ENCODE data around the gene LRP1. TPM values are rescaled to one million over a fixed set of nuclear protein-coding genes. Genes with fewer than 3 reads are reported as not detected.

LRP1 gene
- total RNA-seq, 1 donor from 2014 or later: 954 TPM

DNA sequence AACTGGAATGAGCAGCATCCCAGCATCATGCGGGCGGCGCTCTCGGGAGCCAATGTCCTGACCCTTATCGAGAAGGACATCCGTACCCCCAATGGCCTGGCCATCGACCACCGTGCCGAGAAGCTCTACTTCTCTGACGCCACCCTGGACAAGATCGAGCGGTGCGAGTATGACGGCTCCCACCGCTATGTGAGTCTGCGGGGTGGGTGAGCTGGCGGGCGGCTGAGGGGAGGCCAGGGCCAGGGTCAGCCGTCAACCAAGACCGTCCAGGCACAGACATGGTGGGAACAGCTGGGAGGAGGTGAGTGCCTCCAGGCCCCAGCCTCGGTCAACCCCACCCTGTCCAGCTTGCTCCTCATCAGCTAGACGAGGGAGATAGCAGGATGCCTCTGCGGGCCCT lies 62.5 kb downstream of the LRP1 start:
- DNase-seq (ENCODE audit: low spot score): no peak

DNA sequence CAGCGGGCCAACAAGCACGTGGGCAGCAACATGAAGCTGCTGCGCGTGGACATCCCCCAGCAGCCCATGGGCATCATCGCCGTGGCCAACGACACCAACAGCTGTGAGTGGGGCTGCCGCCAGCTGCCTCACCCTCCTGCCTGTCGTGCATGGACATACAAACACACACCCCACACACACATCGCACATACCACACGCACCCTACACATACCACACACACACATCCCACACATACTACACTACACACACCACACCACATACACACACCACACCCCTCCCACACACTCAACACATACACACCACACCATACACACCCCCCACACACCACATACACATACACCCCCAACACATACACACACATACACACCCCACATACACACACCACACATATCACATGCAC lies 63.1 kb downstream of the LRP1 start:
- no peak for DNase-seq (ENCODE audit: low spot score)

DNA sequence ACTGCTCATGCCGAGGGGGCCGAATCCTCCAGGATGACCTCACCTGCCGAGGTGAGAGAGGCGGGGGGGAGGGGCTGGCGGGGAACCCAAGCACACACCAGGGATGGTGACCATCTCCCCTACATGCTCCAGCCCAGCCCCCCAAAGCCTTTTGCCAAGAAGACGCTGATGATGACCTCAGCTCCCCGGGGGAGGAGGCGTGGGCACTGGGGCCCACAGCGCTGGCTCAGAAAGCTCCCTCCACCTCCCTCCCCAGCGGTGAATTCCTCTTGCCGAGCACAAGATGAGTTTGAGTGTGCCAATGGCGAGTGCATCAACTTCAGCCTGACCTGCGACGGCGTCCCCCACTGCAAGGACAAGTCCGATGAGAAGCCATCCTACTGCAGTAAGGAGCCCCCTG lies 64.6 kb downstream of the LRP1 start:
- DNase-seq (ENCODE audit: low spot score): no peak

DNA sequence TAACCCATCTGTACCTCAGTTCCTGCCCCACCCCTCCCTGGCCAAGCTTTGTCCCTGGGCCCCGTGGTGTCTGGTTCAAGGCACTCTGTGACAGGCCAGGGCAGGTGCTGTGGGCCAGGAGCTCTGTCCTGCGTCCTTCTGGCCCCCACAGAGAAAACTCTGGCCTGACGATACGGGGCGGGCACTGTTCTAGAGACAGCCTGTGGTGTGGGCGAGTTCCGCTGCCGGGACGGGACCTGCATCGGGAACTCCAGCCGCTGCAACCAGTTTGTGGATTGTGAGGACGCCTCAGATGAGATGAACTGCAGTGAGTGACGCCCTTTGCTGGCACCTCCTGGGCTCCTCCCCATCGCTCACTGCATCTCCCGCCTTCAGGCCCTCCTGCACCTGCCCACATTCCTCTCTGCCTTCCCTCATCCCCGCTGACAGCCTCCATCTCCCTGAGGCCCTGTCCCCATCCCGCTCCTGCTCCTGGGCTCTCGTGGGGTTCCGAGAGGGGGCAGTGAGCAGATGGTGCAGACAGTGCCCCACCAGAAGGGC lies 65.5 kb downstream of the LRP1 start:
- DNase-seq (ENCODE audit: low spot score): no peak

DNA sequence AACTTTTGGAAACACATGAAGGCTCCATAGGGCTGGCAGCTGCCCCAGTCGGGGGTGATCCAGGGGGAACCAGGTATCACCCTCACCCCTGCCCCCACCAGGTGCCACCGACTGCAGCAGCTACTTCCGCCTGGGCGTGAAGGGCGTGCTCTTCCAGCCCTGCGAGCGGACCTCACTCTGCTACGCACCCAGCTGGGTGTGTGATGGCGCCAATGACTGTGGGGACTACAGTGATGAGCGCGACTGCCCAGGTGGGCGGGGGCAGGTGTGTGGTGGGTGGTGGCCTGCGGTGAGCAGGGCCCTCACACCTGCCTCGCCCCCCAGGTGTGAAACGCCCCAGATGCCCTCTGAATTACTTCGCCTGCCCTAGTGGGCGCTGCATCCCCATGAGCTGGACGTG lies 66.0 kb downstream of the LRP1 start:
- DNase-seq (ENCODE audit: low spot score): no peak

DNA sequence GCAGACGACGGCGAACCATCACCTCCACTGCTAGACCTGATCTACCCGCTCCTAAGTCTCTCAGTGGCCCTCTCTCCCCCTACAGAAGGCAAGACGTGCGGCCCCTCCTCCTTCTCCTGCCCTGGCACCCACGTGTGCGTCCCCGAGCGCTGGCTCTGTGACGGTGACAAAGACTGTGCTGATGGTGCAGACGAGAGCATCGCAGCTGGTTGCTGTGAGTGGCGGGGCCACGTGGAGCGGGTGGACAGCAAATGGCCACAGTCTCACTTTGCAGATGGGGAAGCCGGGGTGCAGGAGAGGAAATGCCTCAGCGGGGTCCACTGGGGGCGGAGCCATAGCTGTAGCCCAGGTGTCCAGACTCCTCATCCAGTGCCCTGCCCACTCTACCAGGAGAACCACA lies 66.9 kb downstream of the LRP1 start:
- DNase-seq (ENCODE audit: low spot score): no peak

DNA sequence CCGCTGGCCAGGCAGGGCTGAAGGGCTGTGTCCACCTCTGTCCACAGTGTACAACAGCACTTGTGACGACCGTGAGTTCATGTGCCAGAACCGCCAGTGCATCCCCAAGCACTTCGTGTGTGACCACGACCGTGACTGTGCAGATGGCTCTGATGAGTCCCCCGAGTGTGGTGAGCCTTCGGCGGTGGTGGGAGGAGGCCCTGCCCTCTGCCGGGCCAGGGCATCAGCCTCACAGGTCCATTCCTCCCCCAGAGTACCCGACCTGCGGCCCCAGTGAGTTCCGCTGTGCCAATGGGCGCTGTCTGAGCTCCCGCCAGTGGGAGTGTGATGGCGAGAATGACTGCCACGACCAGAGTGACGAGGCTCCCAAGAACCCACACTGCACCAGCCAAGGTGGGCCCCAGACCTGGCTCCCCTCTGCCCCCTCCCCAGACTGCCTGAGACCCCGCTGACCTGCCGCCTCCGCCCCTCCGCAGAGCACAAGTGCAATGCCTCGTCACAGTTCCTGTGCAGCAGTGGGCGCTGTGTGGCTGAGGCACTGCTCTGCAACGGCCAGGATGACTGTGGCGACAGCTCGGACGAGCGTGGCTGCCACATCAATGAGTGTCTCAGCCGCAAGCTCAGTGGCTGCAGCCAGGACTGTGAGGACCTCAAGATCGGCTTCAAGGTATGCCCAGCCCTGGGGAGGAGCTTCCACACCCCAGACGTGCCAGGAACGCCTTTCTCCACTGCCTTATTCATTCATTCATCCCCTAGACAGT lies 67.5 kb downstream of the LRP1 start:
- DNase-seq (ENCODE audit: low spot score): no peak

DNA sequence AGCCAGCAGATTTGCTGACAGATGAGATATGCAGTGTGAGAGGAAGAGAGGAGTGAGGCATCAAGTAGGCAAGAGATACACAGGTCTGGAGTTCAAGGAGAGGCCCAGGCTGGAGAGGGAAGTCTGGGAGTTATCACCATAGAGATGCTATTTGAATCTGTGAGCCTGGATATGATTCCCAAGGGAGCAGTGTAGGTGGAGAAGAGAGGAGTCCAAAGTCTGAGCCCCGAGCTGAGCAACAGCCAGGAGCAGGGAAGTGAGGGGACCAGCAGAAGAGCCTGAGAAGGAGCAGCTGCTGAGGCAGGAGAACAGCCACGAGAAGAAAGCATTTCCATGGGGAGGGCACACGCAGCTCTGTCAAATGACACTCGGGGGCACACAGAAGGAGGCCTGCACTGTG lies 68.2 kb downstream of the LRP1 start:
- no peak for DNase-seq (ENCODE audit: low spot score)

DNA sequence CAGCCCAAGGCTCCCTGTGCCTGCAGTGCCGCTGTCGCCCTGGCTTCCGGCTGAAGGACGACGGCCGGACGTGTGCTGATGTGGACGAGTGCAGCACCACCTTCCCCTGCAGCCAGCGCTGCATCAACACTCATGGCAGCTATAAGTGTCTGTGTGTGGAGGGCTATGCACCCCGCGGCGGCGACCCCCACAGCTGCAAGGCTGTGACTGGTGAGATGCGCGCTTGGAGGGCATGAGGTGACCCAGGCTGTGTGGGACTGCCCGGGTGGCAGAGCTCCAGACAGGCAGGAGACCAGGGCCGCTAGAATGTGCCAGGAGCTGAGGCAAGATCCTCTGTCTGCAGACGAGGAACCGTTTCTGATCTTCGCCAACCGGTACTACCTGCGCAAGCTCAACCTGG lies 68.7 kb downstream of the LRP1 start:
- DNase-seq (ENCODE audit: low spot score): no peak

DNA sequence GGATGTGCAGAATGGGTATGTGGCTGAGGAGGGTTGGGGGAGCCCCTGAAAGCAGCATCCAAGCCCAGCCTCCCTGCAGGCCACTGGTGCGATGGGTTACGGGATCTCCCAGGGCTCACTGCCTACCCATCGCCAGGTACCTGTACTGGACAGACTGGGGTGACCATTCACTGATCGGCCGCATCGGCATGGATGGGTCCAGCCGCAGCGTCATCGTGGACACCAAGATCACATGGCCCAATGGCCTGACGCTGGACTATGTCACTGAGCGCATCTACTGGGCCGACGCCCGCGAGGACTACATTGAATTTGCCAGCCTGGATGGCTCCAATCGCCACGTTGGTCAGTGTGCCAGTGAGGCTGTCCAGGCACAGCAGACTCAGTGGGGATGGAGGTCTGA lies 70.0 kb downstream of the LRP1 start:
- no peak for DNase-seq (ENCODE audit: low spot score)

DNA sequence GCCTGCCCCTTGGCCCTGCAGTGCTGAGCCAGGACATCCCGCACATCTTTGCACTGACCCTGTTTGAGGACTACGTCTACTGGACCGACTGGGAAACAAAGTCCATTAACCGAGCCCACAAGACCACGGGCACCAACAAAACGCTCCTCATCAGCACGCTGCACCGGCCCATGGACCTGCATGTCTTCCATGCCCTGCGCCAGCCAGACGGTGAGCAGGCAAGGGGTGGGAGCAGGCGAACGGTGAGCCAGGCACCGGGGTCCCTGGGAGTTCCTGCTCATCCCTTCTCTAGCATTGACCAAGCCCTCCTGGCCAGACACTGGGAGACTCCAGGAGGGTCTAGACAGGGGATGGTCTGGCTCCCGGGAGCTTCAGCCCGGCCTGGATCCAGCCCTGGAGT lies 70.9 kb downstream of the LRP1 start:
- no peak for DNase-seq (ENCODE audit: low spot score)

DNA sequence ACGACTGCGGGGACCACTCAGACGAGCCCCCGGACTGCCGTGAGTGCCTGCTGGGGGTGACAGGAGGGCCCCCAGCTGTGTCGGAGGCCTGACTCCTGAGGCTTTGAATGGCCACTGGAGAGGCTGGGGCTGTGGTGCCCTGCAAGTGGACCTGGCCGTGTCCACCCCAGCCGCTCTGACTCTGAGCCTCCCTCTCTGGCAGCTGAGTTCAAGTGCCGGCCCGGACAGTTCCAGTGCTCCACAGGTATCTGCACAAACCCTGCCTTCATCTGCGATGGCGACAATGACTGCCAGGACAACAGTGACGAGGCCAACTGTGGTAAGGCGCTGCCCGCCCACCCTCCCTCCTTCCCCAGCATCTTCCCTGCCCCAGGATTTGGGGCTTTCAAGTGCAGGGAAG lies 72.2 kb downstream of the LRP1 start:
- no peak for DNase-seq (ENCODE audit: low spot score)

DNA sequence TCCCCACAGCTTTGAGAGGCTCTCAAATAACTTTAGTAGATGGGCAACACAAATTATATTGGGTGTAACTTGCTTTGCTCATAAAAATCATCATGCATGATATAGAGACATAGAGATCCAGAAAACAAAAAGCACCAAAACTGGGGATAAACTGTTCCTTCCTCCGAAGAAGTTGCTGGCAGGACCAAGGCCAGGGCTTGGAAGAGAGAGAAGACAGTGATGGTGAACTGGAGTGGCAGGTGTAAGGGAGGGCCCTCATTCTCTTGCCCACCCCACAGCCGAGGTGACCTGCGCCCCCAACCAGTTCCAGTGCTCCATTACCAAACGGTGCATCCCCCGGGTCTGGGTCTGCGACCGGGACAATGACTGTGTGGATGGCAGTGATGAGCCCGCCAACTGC lies 72.9 kb downstream of the LRP1 start:
- no peak for DNase-seq (ENCODE audit: low spot score)

DNA sequence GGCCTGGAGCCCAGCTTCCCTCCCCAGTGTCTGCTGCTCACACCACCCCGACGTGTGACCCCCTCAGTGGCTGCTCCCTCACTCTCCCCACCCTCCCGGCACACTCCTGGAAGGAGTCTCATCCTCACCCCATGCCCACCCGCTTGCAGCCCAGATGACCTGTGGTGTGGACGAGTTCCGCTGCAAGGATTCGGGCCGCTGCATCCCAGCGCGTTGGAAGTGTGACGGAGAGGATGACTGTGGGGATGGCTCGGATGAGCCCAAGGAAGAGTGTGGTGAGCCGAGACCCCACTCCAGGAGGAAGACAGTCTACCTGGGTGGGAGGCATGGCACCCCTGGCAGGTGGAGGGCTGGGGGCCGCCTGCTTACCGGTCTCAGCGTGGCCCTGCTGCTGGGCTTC lies 73.3 kb downstream of the LRP1 start:
- no peak for DNase-seq (ENCODE audit: low spot score)

DNA sequence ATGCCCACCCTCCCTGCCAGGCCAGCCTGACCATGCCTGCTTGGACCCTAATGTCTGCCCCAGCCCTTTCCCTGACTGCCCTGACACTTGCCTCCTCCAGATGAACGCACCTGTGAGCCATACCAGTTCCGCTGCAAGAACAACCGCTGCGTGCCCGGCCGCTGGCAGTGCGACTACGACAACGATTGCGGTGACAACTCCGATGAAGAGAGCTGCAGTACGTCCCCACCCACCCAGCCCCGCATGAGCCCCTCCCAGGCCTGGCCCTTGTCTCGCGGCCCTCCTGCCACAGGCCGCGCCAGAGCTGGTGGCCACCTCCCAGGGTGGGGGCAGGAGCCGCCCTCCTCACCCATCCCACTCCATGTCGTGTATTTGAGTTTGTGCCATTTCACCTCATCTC lies 74.0 kb downstream of the LRP1 start:
- no peak for DNase-seq (ENCODE audit: low spot score)

DNA sequence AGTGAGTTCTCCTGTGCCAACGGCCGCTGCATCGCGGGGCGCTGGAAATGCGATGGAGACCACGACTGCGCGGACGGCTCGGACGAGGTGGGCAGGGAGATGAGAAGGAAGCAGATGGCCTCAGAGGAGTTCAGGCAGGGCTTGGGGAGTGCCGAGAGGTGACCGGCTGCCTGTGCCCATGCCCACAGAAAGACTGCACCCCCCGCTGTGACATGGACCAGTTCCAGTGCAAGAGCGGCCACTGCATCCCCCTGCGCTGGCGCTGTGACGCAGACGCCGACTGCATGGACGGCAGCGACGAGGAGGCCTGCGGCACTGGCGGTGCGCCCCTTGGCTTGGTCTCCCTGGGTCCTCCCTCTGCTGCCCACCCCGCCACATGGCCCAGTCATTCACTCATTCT lies 74.9 kb downstream of the LRP1 start:
- no peak for DNase-seq (ENCODE audit: low spot score)

DNA sequence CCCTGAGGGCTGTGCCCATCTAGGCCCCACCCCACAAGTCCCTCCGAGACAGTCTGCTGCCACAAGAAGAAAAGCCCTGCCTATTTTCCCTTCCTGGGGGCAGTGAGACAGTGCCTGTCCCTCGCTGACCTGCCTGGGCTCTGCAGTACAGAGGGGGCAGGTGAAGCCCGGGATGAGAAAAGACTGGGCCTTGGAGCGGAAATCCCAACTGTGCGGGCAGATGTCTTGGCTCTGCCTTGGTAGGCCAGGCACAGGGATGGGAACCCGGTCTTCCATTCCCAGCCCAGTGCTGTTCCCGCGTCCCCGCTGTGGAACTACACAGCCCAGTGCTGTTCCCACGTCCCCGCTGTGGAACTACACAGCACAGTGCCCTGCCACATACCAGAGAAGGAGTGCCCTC lies 75.5 kb downstream of the LRP1 start:
- no peak for DNase-seq (ENCODE audit: low spot score)

DNA sequence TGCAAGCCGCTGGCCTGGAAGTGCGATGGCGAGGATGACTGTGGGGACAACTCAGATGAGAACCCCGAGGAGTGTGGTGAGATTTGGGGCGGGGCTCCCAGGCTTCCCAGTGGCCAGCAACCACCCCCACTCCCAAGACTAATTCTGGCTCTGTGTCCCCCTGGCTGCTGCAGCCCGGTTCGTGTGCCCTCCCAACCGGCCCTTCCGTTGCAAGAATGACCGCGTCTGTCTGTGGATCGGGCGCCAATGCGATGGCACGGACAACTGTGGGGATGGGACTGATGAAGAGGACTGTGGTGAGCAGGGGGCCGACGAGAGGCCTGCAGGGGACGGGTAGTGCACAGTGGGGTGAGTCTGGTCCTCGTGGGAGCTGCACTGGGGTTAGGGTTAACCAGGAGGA lies 76.2 kb downstream of the LRP1 start:
- DNase-seq (ENCODE audit: low spot score): no peak

DNA sequence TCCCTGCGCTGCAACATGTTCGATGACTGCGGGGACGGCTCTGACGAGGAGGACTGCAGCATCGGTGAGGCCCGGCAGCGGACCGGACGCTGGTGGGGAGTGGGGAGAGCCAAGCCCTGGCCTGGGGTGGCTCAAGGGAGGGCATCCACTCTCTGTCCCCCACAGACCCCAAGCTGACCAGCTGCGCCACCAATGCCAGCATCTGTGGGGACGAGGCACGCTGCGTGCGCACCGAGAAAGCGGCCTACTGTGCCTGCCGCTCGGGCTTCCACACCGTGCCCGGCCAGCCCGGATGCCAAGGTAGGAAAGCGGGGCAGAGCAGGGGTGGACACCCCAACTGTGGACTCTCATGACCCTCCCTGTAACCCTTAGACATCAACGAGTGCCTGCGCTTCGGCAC lies 76.9 kb downstream of the LRP1 start:
- no peak for DNase-seq (ENCODE audit: low spot score)

DNA sequence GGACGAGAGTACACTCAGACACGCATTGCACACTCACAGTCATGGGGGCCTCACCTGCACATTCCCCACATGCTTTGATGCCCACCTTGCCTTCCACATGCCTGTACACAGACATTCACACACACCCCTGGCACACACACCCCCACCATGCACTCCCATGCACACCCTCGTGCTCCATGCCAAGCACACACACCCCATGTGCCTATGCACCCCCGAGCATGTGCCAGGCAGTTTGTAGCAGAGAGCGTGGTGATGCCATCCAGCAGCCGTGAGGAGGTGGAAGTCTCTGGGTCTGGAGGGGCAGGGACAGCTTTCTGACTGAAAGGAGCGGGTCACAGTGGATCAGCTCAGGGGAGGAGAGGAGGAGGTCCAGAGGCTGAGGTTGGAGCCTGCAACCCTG lies 77.6 kb downstream of the LRP1 start:
- DNase-seq (ENCODE audit: low spot score): no peak

DNA sequence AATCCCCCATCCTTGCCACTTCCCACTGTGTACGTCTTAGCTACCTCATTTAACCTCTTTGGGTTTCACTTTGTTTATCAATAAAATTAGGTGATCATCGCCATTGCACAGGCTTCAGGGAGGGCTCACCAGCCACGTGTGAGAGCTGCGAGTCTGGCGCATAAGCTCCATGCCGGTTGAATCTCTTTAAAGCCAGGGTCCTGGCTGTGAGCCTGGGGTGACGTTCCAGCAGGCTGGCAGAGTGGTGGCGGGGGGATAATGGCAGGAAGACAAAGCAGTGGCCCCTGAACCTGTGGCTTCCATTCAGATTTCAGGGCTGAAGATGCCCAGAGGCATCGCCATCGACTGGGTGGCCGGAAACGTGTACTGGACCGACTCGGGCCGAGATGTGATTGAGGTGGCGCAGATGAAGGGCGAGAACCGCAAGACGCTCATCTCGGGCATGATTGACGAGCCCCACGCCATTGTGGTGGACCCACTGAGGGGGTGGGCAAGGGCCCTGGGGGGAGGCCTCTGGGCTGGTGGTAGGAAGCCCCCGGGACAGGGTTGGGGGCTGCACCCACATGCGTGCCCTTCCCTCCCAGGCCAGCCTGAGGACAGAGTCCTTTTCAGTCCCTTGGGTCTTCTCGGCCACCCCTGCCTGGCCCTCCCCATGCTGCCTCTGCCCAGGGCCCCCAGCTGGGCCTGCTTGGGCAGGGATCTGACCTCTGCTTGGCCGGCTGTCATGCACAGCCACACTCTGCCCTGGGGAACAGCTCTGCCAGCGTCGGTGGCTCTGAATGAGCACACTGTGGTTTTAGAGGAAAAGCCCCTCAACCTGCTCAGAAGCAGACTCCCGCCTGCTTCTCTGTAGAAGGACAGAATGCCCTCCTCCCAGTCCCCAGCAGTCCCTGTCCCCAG lies 79.7 kb downstream of the LRP1 start:
- DNase-seq (ENCODE audit: low spot score): no peak

DNA sequence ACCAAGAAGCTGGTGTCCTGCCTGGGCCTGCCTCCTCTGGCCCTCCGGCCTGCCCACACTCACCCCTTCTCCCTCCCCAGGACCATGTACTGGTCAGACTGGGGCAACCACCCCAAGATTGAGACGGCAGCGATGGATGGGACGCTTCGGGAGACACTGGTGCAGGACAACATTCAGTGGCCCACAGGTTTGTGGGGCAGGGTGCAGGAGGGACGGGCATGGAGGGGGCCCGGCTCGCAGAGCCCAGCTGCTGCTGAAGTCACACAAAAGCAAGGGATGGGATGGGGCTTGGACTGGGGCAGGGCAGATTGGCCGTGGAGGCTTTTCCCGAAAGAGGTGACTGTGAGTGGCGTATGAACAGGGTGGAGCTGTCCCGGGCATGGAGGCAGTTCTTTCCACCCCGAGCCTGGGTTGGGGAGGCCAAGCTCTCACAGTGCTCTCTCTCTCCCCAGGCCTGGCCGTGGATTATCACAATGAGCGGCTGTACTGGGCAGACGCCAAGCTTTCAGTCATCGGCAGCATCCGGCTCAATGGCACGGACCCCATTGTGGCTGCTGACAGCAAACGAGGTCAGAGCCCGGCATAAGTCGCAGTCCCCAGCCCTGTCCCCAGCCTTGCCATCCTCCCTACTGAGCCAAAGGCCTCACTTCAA lies 80.5 kb downstream of the LRP1 start:
- no peak for DNase-seq (ENCODE audit: low spot score)
